GM19023 (cell line): ENCODE data around the gene TOM1L2.

ENCODE experiments used
- ATAC-seq: cut with Tn5 transposase; IDR thresholded peaks from one replicate; pipeline ENCODE4 v1.9.1; 2021; ENCODE audit warnings: mild to moderate bottlenecking, moderate library complexity; ENCODE audit not compliant: unreplicated experiment

TOM1L2 gene

DNA sequence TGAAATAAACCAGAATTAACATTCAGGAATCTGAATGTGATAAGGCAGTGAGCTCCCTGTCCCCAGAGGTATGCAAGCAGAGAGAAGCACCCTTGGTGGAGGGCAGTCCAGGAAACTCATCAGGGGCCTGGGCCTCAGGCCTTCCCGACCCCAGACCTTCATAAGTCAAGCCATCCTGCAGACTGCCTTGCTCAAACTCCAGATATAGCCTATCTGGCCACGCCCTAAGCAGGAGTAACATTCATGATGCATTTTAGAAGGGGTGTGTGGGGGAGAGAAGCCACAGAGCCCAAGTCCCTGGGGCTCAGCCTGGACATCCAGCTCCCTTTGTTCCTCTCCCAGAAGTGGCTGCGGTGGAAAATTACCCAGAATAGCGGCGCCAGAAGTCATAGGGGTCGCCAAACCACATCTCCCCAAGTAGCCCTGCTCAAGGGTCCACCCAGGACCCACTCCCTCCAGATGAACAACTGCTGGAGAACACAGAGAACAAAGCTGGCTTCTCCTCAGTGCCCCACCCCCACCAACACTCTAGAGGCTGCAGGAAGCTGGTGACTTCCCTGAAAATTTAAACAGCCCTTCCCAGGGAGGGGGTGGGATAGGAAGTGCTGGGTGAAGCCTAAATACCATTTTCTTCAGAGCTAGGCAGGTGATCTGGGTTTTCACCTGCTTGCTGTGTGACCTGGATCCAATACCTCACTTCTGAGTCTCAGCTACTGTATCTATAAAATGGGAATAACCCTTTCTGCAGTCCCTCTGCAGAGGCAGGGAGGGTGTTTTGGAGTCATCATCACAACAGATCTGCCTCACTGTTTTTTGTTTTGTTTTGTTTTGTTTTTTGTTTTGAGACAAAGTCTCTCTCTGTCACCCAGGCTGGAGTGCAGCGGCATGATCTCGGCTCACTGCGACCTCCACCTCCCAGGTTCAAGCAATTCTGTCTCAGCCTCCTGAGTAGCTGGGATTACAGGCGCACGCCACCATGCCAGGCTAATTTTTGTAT, 133.9 kb downstream of the TOM1L2 start:
- ATAC-seq: no peak

DNA sequence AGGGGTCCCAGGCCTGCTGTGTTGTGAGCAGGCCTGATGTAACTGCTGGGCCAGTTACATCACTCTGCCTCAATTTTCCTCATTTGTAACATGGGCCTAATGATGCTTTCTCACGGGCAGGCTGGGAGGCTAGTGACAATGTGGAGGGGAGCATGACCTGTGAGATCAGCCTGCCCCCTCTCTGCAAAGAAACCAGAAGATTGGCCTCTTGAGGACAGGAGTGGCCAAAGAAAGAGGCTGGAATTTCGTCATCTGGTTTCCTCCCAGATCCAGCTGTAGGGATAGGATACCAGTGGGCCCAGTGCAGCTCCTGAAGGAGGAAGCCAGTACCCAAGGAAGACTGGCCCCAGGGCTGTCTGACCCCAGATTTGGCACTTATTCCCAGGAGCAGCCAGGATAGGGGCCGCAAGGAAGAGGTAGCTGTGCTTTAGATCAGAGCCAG, 134.8 kb downstream of the TOM1L2 start:
- ATAC-seq: no peak

DNA sequence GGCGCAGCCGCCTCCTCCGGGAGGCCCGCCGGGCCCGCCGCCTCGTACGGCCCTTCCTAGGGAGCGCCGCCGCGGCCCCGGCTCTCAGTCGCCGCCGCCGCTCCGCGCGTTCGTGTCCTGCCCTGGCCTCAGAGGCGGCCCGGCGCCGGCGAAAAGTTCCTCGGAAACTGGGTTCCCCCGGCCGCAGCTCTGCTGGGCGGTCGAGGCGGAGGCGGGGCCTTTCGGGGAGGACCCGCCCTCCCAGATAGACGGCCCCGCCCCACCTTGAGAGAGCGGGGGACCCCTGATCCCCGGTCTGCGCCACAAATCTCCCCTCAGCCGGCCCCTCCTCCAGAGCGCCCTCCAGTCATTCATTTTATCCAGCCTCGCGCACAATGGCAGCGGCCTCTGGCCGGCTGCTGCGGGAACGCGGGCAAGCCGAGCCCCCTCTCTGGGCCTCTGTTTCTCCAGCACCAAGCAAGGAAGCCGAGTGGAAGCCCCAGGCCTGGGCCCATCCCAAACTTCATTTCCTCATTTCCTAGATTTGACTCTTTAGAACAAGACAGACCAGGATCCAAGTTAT, 135.3 kb downstream of the TOM1L2 start, which contains the start of gene SREBF1:
SREBF1 (minus strand) TSS at position 169 of the 562 bp plus-strand sequence. CDS start 169 bp downstream, outside the sequence.
- peak; percentile 23 for ATAC-seq

DNA sequence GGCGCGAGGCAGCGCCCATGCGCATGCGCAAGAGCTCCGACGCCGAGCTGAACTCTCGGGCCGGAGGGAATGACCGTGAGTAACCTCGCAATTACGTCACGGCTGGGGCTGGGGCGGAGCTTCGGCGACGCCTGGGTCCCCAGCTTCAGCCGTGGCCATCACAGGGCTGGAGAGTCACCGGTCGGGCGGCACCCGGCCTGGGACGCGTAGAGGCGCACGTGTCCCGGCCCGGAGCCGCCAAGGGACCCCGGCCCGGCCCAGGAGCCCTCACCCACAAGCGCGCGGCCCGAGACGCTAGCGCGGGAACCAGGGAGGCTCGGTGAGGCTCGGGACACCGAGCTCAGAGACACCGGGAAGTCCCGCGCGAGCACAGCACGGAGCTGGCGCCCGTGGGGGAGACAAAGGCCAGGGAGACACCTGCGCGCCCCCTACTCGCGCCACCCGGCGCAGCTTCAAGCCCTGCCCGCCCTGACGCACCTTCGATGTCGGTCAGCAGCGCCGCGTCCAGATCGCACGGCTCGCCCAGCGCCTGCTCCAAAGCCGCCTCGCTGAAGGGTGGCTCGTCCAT, 135.9 kb downstream of the TOM1L2 start:
- ATAC-seq: peak; percentile 67

DNA sequence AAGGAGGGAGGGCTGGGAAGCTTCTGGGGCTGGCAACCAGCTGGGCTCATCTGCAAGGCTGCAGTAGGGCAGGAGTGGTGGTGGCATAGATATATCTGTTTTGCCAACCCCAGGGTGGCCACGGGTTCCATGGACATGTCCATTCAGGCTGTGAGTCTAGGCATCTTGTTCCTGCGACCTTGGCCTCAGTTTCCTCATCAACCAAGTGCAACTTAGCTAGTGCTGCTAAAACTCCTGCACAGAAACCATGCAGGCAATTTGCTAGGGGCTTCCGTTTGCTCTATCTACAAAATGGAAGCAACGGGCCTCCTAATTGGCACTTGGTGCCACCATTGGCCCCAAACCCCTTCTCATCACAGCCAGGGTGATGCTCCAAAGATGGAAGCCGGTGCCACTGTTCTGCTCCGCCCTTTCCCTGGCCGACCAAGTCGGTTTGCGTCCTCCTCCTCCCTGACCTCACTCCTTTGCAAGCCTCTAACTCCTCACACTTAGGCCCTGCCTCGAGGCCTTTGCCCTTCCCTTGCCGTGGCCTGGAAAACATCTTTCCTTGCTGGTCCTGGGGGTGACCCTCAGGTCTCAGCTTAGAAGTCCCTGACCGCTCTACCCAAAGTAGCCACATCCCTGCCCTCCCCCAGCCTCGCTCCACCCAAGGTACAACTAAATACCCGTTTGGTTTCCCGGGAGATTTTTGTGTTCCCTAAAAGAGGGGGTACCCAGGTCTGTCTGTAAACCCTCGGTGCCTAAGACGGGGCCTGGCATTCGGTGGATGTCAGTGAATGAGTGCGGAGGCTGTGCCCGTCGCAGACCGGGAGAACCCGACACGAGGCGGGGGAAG, 136.6 kb downstream of the TOM1L2 start:
- no peak for ATAC-seq

DNA sequence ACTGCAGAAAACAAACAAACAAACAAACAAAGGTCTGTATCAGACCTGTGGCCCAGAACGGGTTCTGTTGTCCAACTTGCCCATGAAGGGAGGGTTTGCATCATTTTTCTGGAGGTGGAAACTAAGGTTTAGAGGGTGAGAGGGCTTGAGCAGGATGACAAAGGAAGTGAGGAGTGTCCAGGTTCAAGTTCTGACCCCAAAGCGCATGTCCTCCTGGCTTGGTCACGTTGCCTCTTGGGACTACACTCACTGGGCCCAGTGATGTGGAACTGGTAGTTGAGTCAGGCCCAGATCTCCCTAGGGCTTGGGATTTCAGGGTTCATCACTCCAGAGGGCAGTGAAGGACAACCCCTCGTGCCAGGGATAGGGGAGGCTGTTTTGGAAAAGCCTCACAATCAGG, 137.2 kb downstream of the TOM1L2 start:
- no peak for ATAC-seq

DNA sequence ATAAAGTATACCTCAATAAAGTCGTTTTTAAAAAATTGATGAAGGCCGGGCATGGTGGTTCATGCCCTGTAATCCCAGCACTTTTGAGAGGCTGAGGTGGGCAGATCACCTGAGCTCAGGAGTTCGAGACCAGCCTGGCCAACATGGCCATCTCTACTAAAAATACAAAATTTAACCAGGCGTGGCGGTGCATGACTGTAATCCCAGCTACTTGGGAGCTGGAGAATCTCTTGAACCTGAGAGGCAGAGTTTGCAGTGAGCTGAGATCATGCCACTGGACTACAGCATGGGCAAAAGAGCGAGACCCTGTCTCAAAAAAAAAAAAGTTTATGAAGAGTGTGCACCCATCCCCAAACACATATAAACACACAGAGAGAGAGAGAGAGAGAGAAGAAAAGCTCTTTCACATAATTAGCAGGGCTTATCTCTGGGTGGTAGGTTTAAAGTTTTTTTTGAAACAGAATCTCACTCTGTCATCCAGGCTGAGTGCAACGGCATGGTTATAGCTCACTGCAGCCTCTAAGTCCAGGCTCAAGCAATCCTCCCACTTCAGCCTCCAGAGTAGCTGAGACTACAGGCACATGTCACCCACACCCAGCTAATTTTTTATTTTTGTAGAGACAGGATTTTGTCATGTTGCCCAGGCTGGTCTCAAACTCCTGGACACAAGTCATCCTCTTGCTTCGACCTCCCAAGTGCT, 138.4 kb downstream of the TOM1L2 start:
- no peak for ATAC-seq

DNA sequence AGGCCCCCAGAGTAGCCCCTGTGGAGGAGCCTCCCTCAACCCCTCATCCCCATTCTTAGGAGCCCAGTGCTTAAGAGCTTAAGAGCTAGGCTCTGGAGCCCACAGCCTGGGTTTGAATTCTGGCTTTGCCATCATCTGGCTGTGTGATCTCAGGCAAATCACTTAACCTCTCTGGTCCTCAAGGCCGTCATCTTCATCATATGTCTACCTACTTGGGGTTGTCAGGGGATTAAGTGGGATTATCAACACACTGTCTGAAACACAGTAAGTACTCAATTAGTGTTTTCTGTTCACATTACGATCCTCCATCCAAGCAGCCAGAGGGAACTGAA, 140.2 kb downstream of the TOM1L2 start:
- ATAC-seq: no peak

DNA sequence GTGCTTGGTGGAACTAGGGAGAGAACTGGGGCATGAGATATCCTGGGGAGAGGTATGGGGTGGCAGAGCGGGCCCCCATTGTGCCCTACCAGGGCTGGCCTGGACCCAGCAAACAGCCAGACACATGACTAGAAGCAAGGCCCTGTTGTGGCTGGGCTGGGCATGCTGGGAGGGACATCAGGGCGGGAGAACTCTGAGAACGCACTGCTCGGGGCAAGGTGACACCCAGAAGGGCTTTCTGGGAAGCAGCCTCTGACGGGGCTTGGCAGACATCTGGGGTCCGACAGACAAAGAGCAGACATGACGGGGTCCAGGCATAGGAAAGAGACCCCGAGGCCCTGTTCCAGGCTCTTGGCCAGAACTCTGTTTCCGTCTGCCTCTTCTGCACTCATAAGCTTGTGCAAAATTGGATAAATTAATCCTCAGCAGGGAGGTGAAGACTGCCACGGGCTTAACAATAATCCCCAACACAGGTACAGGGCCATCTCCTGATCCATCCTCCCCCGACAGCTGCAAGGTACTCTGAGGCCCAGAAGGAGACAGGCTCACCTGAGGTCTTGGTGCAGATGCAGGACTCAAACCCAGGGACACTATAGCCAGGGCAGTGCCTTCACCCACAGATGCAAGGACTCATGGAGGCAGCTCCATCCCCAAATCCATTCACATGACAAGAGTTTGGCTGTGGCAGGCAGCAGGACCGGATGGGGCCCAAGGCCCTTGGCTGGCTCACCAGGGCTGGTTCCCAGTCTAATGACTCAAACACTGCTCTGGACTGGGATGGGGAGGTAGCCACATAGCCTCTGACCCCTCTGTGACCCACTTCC, 140.8 kb downstream of the TOM1L2 start:
- ATAC-seq: no peak

DNA sequence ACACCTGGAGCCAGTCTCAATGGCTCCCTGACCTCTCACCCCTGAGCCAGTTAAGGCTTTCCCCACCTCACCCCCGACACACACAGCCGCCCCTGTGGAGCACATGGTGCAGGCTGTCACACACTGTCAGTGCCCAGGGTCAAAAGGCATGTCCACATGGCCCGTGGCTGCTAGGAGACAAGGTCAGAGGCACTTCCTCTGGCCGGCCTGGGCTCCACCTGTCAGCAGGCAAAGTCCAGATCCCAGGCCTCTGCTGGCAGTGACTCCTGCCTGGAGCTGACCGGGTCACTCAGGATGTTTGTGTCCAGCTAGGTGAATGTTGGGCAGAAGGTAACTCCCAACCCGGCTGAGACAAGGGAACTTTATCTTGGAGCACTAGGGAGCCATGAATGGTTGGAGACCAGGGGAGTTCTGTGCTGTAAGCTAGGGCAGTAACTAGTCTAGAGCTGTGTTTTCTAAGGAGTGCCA, 141.4 kb downstream of the TOM1L2 start:
- no peak for ATAC-seq

DNA sequence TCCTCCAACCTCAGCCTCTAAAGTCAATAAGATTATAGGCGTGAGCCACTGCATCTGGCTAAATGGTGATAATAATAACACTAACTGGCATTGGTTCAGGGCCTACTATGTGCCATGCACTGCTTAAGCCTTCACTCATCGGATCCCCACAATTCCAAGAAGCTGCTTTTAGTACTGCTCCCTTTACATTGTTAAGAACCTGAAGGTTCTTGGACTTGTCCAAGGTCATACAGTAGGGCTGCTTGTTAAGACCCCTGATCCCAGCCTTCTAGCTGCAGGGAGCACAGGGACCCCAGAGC, 142.0 kb downstream of the TOM1L2 start:
- ATAC-seq: no peak

DNA sequence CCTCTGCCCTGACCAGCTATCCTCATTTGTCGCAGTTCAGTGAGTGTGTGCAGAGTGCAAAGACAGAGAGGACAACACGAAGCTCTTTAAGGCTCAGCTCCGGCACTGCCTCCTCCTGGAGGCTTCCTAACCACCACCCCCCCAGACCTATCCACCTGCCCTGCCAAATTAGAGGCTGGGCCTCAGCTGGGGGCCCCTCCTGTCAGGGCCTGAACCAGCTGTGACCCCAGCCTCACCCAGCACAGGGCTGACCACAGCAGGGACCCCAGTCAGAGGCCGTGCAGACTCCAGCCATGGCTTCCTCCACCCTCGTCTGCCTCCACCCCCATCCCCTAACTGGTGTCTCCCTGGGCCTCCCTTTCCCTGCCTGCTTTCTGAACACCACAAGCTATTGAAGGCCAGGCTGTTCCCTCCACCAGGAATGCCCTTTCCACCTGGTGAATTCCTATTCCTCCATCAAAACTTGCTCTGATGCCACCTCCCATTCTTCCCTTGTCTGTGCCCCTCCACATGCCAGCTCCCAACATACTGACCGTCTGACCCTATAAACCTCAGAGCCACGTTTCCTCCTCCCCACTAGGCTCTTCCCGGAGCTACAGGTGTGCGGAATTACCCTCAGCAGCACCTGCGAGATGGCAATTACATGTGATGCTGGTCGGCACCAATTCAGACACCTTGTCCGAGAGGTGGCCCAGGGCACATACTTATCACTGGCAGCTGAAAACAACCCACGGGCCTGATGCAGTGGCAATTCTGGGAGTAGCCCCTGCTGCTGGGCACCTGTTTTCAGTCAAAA, 144.2 kb downstream of the TOM1L2 start:
- no peak for ATAC-seq

DNA sequence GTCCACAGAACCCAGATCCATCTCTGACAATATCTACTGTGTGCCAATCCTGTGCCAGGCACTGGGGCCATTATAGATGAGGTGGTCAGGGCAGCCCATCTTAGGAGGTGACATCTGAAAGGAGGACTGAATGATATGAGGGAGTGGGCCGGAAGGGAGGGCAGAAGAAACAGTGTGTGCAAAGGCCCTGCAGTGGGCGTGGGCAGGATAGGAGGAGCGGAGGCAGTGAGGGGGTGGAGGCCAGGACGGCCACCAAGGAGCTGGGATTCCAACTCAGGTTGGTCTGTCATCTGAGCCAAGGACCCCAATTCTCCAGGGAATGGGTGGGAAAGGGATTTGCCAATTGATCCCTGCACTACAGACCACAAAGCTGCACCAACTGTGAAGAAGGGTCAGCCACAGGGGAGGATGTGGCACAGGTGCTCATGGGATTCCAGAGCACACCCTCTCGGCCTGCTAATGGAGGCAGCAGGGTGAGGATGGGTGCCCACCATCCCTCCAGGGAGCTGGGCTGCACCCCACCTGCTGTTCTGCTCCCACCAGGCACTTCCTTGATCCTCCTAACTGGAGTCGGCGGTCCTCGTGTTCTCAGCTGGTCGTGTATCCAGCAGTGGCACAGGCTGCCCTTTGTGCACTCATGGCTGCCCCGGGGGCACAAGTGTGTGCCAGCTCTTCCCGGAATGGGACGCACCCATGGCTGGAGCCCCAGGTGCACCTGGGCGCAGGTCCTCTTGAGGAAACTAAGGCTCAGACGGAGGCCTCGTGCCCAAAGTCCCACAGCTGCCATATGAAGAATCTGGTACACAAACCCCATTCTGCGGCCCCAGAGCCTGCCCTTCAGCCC, 145.0 kb downstream of the TOM1L2 start:
- no peak for ATAC-seq

DNA sequence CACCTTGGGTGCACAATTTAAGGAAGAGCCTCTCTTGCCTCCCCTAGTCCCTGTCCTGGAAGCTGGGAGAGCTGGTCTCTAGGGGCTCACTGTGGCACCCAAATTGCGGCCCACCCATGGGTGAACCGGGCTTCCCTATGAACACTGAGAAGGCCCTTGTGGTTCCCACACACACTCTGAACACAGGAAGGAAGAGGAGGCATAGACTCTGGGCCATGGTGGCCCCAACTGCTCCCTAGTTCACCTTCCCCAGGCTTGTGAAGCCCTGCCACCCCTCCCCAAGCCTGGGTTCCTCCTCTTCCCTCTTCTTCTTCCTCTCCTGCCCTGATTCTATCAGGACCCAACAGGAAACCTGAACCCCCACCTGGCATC, 145.9 kb downstream of the TOM1L2 start:
- no peak for ATAC-seq

DNA sequence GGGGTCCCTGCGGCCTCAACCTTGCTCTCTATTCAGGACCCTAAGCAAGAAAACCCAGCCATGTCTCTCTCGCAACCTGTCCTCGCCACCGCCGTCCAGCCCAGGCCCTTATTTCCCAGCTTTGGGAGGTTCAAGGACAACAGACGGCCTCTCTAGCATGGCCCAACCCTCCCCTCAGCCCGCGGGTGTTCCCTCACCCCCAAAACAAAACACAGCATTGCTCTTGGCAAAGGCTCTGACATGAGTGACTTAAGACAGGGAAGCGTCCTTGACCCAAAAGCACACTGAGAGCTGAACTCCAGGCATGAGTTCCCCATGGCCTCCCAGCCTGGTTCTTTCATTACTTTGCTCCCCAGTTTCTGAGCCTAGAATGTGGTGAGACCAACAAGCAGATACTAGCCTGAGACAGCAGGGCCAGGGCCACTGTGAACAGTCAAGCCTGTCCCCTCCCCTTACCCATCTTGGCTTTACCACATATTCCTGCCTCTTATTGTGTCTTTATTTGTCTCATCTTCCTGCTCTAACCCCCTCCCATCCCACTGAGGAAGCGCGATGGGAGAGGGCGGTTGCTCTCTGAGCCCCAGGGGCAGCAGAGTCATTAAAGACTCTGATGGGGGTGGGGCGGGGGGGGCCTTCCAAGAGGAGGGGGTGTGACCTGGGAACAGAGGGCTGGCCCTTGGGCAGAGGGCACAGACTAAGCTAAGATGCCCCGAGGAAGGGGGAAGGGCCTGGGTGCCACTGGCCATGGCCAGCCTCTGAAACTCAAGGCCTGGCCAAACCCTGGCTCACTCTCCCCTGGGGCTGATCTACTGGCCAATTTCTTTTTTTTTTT, 147.2 kb downstream of the TOM1L2 start:
- ATAC-seq: no peak

DNA sequence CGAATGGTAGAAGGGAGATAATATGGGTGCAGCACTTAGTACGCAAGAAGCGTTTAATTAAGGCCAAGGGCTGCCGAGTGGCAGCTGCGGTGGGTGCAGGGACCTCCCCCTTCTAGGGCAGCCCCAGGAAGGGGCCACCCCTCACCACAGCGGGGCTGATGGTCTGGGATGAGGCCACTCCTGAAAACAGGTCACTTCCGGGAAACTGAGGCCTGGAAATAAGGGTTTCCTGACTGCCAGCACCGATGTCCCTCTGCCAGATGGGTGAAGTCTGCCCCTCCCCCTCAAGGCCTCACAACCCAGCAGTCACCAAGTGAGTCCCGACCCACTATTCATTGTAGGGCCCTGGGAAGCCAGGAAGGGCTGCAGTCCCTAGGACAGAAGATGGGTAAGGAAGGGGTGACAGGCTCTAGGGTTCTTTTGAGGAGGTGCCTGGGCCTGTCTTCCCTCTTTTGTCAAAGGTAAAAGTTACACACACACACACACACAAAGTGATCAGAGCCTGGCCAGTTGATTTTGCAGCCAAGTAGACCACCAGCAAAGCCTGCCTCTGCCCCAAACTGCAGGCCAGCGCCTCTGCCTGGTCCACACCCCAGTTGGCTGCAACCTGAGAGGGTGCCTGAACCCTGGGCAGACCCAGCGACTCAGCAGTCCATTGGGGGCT, 147.9 kb downstream of the TOM1L2 start:
- no peak for ATAC-seq
